Kidney tubule cell (primary cell): ENCODE data around the gene GP1BA.

Experiments used
- DNase-seq: peaks from one replicate; pipeline ENCODE4 v3.0.0-alpha.2; 2018; ENCODE audit warnings: low spot score

GP1BA gene

GRCh38 chr17:4974115-4974670 lies 42.1 kb downstream of the GP1BA start:
- DNase-seq, result no peak

- DNase-seq, result no peak
Observed at GRCh38 chr17:4978726-4979125, 46.6 kb downstream of the GP1BA start.

GRCh38 chr17:4980644-4981216 lies 48.7 kb downstream of the GP1BA start:
- peak; percentile 44 for DNase-seq

- DNase-seq, result no peak
Observed at GRCh38 chr17:4982305-4982704, 50.2 kb downstream of the GP1BA start.
